SK-N-SH treated with all-trans-retinoic acid at 6 μM for 48 hours (cell line): ENCODE results near the gene ZNF692.

Experiments used
- ATAC-seq: fragments of 200-7000 bp; cut with Tn5 transposase; 3 replicates; pipeline ENCODE4 v1.9.1; 2020; ENCODE audit warnings: mild to moderate bottlenecking, moderate library complexity
- ARNTL ChIP-seq: fragments of 450-650 bp; formaldehyde crosslinking; IDR thresholded peaks from 2 replicates; pipeline ENCODE4 v1.5.0; 2020; ENCODE audit warnings: low read depth, mild to moderate bottlenecking, moderate library complexity, borderline replicate concordance
- BACH2 ChIP-seq: fragments of 250-450 bp; sonication (Bioruptor Pico); IDR thresholded peaks from 2 replicates; pipeline ENCODE4 v1.9.0; 2021; ENCODE audit warnings: mild to moderate bottlenecking, borderline replicate concordance
- CSDC2 ChIP-seq: fragments of 250-450 bp; sonication (Bioruptor Pico); IDR thresholded peaks from 2 replicates; pipeline ENCODE4 v1.5.0; 2020; ENCODE audit warnings: mild to moderate bottlenecking, moderate library complexity
- ESRRG ChIP-seq: fragments of 250-450 bp; sonication (Bioruptor Pico); IDR thresholded peaks from 2 replicates; pipeline ENCODE4 v1.6.1; 2021; ENCODE audit warnings: mild to moderate bottlenecking
- GLIS3 ChIP-seq: fragments of 250-450 bp; sonication (Bioruptor Pico); IDR thresholded peaks from 2 replicates; pipeline ENCODE4 v1.5.0; 2020; ENCODE audit warnings: mild to moderate bottlenecking, moderate library complexity
- ISL1 ChIP-seq: fragments of 250-450 bp; sonication (Bioruptor Pico); IDR thresholded peaks from 2 replicates; pipeline ENCODE4 v2.1.2; 2022; ENCODE audit warnings: mild to moderate bottlenecking, moderate library complexity
- OSR1 ChIP-seq: fragments of 250-450 bp; sonication (Bioruptor Pico); IDR thresholded peaks from 2 replicates; pipeline ENCODE4 v1.8.0; 2022; ENCODE audit warnings: moderate library complexity, mild to moderate bottlenecking, inconsistent platforms
- PPARA ChIP-seq: fragments of 250-450 bp; sonication (Bioruptor Pico); IDR thresholded peaks from 2 replicates; pipeline ENCODE4 v1.5.0; 2020; ENCODE audit warnings: mild to moderate bottlenecking, borderline replicate concordance
- SNAI2 ChIP-seq: fragments of 250-450 bp; sonication (Bioruptor Pico); IDR thresholded peaks from 2 replicates; pipeline ENCODE4 v1.5.0; 2020; ENCODE audit warnings: mild to moderate bottlenecking, moderate library complexity
- TCF4 ChIP-seq: fragments of 250-450 bp; sonication (Bioruptor Pico); IDR thresholded peaks from 2 replicates; pipeline ENCODE4 v1.8.0; 2021; ENCODE audit warnings: mild to moderate bottlenecking, moderate library complexity, borderline replicate concordance
- TOX ChIP-seq: fragments of 250-450 bp; sonication (Bioruptor Pico); IDR thresholded peaks from 2 replicates; pipeline ENCODE4 v1.8.0; 2021; ENCODE audit warnings: mild to moderate bottlenecking, moderate library complexity, borderline replicate concordance
- ZC3H10 ChIP-seq: fragments of 250-450 bp; sonication (Bioruptor Pico); IDR thresholded peaks from 2 replicates; pipeline ENCODE4 v1.5.1; 2021; ENCODE audit warnings: mild to moderate bottlenecking, moderate library complexity
- ZFP3 ChIP-seq: fragments of 250-450 bp; sonication (Bioruptor Pico); IDR thresholded peaks from 2 replicates; pipeline ENCODE4 v1.5.0; 2020; ENCODE audit warnings: mild to moderate bottlenecking, moderate library complexity
- ZFP30 ChIP-seq: fragments of 450-650 bp; formaldehyde crosslinking; IDR thresholded peaks from 2 replicates; pipeline ENCODE4 v1.5.0; 2022; ENCODE audit warnings: mild to moderate bottlenecking, moderate library complexity
- ZNF565 ChIP-seq: fragments of 450-650 bp; formaldehyde crosslinking; conservative IDR thresholded peaks from 2 replicates; pipeline ENCODE4 v1.5.0; 2020; ENCODE audit warnings: low read depth, mild to moderate bottlenecking, moderate library complexity
- ZNF70 ChIP-seq: fragments of 450-650 bp; formaldehyde crosslinking; IDR thresholded peaks from 2 replicates; pipeline ENCODE4 v1.5.0; 2020; ENCODE audit warnings: mild to moderate bottlenecking, moderate library complexity
- ZNF8 ChIP-seq: fragments of 450-650 bp; formaldehyde crosslinking; IDR thresholded peaks from 2 replicates; pipeline ENCODE4 v1.5.0; 2020; ENCODE audit warnings: mild to moderate bottlenecking, moderate library complexity
- TF ChIP-seq, protein P1 (sequence below): fragments of 250-450 bp; sonication (Bioruptor Pico); IDR thresholded peaks from 2 replicates; pipeline ENCODE4 v1.8.0; 2020; ENCODE audit warnings: mild to moderate bottlenecking, moderate library complexity, borderline replicate concordance
- TF ChIP-seq, protein P2 (sequence below): fragments of 250-450 bp; sonication (Bioruptor Pico); IDR thresholded peaks from 2 replicates; pipeline ENCODE4 v1.5.1; 2021; ENCODE audit warnings: mild to moderate bottlenecking, moderate library complexity
- TF ChIP-seq, protein P3 (sequence below): fragments of 250-450 bp; sonication (Bioruptor Pico); IDR thresholded peaks from 2 replicates; pipeline ENCODE4 v1.8.0; 2021; ENCODE audit warnings: low read depth, mild to moderate bottlenecking, moderate library complexity, borderline replicate concordance
- TF ChIP-seq, protein P4 (sequence below): fragments of 250-450 bp; sonication (Bioruptor Pico); IDR thresholded peaks from 2 replicates; pipeline ENCODE4 v1.5.0; 2020; ENCODE audit warnings: mild to moderate bottlenecking, moderate library complexity
- TF ChIP-seq, protein P5 (sequence below): fragments of 250-450 bp; sonication (Bioruptor Pico); IDR thresholded peaks from 2 replicates; pipeline ENCODE4 v1.5.1; 2020; ENCODE audit warnings: low read depth, mild to moderate bottlenecking, moderate library complexity

ZNF692 gene

DNA sequence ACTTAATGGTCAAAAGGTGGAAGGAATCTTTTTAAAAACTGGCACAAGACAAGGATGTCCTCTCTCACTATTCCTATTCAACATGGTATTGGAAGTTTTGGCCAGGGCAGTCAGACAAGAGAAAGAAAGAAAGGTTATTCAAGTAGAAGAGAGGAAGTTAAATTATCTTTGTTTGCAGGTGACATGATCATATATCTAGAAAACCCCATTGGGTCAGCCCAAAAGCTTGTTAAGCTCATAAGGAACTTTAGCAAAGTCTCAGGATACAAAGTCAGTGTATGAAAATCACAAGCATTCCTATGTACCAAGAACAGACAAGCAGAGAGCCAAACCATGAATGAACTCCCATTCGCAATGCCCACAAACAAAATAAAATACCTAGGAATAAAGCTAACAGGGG lies 41.8 kb upstream of the ZNF692 start:
- no peak for ATAC-seq
- no peak for TF ChIP-seq GLIS3 (CRISPR knock-in tag)

DNA sequence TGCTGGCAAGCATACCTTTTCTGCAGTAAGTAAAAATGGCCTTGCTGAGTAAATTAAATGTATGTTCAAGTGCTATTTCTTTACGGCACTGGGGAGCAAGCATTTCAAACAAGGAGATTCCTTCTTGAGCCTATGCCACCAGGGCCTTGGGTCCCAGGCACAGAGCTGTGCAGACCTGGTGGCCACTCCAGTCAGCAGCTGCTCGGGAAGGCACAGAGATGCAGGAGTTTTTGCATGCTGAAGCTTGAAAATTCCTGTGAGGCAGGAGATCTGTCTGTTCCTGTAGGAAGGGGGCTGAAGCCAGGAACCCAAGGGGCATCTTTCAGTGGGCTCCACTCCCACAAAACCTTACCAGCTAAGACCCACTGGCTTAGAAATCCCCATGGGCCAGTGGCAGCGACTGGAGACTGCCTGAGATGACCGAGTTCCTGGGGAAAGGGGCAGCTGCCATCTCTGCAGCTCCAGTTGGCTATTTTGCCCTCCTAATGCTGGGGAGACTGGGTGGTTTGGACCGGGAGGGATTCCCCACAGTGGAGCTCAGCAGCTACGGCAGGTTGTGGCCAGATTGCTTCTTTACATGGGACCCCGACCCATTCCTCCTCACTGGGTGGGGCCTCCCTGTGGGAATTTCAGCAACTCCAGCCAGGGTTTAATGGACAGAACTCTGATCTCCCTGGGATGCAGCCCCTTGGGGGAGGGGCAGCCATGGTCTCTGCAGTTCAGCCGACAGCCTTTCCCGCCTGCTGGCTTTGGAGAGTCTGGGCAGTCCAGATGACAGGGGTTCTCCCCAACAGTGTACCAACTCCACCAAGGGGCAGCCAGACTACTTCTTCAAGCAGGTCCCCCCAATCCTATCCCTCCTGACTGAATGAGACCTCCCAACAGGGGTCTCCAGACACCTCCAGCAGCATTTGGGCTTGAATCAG lies 38.8 kb upstream of the ZNF692 start:
- no peak for ATAC-seq
- TF ChIP-seq, protein P1, sequence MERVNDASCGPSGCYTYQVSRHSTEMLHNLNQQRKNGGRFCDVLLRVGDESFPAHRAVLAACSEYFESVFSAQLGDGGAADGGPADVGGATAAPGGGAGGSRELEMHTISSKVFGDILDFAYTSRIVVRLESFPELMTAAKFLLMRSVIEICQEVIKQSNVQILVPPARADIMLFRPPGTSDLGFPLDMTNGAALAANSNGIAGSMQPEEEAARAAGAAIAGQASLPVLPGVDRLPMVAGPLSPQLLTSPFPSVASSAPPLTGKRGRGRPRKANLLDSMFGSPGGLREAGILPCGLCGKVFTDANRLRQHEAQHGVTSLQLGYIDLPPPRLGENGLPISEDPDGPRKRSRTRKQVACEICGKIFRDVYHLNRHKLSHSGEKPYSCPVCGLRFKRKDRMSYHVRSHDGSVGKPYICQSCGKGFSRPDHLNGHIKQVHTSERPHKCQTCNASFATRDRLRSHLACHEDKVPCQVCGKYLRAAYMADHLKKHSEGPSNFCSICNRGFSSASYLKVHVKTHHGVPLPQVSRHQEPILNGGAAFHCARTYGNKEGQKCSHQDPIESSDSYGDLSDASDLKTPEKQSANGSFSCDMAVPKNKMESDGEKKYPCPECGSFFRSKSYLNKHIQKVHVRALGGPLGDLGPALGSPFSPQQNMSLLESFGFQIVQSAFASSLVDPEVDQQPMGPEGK (CRISPR knock-in tag), result no peak
- TF ChIP-seq OSR1 (CRISPR knock-in tag) (no peak), ZC3H10 (CRISPR knock-in tag) (no peak), ARNTL (CRISPR knock-in tag) (no peak), ISL1 (CRISPR knock-in tag) (no peak), ESRRG (CRISPR knock-in tag) (no peak), CSDC2 (no peak)
- TF ChIP-seq, protein P2, sequence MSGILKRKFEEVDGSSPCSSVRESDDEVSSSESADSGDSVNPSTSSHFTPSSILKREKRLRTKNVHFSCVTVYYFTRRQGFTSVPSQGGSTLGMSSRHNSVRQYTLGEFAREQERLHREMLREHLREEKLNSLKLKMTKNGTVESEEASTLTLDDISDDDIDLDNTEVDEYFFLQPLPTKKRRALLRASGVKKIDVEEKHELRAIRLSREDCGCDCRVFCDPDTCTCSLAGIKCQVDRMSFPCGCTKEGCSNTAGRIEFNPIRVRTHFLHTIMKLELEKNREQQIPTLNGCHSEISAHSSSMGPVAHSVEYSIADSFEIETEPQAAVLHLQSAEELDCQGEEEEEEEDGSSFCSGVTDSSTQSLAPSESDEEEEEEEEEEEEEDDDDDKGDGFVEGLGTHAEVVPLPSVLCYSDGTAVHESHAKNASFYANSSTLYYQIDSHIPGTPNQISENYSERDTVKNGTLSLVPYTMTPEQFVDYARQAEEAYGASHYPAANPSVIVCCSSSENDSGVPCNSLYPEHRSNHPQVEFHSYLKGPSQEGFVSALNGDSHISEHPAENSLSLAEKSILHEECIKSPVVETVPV (CRISPR knock-in tag), result no peak

DNA sequence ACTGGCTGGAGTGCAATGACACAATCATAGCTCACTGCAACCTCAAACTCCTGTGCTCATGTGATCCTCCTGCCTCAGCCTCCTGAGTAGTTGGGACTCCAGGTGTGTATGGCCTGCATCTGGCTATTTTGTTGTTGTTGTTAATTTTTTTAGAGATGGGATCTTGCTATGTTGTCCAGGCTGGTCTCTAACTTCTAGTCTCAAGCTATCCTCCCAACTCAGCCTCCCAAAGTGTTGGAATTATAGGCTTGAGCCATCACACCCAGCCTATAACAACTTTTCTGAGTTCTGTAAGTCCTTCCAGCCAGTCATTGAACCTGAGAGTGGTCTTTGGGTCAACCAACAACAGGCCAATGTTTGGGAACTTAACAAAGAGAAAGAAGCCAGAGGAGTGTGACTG lies 36.0 kb upstream of the ZNF692 start:
- no peak for ATAC-seq
- TF ChIP-seq SNAI2 (CRISPR knock-in tag) (no peak), ZFP30 (CRISPR knock-in tag) (no peak), CSDC2 (no peak)
- TF ChIP-seq, all 23 proteins: peak for 0

DNA sequence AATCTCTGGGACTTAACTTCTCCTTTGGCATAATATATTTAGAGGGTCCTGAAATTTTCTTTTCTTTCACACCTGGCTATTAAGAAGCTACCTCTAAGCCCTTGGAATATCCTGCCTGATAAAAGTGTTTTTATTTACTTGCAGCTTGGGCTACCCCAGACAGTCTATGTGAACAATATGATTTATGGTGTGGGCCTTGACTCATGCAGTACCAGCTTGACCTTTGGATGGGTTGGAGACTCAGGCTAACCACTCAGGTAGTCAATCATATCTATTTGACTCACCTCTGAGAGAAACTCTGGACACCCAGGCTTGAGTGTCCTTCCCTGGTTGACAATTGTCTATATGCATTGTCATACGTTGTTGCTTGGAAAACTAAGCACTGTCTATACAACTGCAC lies 33.7 kb upstream of the ZNF692 start:
- no peak for TF ChIP-seq ZFP30 (CRISPR knock-in tag)
- no peak for TF ChIP-seq ARNTL (CRISPR knock-in tag)
- TF ChIP-seq ZNF8 (CRISPR knock-in tag), result no peak
- TF ChIP-seq ZC3H10 (CRISPR knock-in tag), result no peak
- no peak for TF ChIP-seq ZNF565 (CRISPR knock-in tag)
- no peak for TF ChIP-seq PPARA (CRISPR knock-in tag)
- TF ChIP-seq TCF4, result no peak
- TF ChIP-seq, protein P1 (CRISPR knock-in tag), result no peak
- TF ChIP-seq ZFP3, result no peak
- TF ChIP-seq SNAI2 (CRISPR knock-in tag), result no peak

DNA sequence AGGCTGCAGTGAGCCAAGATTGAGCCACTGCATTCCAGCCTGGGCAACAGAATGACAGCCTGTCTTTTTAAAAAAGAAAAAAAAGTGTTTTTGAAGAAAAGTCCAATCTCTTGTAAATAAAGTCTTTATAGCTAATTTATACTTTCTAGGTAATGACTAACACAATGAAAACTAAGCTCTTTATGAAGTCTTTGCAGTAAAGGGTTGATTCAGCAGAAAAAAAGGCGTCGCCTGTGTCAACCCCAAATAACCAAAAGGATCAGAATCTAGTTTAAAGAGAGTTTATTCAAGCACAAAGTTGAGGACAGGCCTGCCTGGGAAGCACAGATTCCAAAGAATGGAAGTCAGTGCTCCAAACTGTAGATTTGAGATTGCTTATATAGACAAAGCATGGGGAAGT lies 32.9 kb upstream of the ZNF692 start:
- no peak for ATAC-seq
- no peak for TF ChIP-seq CSDC2
- TF ChIP-seq ZFP3, result no peak
- no peak for TF ChIP-seq BACH2 (CRISPR knock-in tag)
- TF ChIP-seq, protein P3, sequence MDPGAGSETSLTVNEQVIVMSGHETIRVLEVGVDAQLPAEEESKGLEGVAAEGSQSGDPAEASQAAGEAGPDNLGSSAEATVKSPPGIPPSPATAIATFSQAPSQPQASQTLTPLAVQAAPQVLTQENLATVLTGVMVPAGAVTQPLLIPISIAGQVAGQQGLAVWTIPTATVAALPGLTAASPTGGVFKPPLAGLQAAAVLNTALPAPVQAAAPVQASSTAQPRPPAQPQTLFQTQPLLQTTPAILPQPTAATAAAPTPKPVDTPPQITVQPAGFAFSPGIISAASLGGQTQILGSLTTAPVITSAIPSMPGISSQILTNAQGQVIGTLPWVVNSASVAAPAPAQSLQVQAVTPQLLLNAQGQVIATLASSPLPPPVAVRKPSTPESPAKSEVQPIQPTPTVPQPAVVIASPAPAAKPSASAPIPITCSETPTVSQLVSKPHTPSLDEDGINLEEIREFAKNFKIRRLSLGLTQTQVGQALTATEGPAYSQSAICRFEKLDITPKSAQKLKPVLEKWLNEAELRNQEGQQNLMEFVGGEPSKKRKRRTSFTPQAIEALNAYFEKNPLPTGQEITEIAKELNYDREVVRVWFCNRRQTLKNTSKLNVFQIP (CRISPR knock-in tag), result no peak
- no peak for TF ChIP-seq ZNF8 (CRISPR knock-in tag)
- no peak for TF ChIP-seq SNAI2 (CRISPR knock-in tag)
- TF ChIP-seq ARNTL (CRISPR knock-in tag), result no peak
- TF ChIP-seq, protein P4, sequence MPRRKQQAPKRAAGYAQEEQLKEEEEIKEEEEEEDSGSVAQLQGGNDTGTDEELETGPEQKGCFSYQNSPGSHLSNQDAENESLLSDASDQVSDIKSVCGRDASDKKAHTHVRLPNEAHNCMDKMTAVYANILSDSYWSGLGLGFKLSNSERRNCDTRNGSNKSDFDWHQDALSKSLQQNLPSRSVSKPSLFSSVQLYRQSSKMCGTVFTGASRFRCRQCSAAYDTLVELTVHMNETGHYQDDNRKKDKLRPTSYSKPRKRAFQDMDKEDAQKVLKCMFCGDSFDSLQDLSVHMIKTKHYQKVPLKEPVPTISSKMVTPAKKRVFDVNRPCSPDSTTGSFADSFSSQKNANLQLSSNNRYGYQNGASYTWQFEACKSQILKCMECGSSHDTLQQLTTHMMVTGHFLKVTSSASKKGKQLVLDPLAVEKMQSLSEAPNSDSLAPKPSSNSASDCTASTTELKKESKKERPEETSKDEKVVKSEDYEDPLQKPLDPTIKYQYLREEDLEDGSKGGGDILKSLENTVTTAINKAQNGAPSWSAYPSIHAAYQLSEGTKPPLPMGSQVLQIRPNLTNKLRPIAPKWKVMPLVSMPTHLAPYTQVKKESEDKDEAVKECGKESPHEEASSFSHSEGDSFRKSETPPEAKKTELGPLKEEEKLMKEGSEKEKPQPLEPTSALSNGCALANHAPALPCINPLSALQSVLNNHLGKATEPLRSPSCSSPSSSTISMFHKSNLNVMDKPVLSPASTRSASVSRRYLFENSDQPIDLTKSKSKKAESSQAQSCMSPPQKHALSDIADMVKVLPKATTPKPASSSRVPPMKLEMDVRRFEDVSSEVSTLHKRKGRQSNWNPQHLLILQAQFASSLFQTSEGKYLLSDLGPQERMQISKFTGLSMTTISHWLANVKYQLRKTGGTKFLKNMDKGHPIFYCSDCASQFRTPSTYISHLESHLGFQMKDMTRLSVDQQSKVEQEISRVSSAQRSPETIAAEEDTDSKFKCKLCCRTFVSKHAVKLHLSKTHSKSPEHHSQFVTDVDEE (CRISPR knock-in tag), result no peak
- no peak for TF ChIP-seq ZNF70
- TF ChIP-seq, protein P5, sequence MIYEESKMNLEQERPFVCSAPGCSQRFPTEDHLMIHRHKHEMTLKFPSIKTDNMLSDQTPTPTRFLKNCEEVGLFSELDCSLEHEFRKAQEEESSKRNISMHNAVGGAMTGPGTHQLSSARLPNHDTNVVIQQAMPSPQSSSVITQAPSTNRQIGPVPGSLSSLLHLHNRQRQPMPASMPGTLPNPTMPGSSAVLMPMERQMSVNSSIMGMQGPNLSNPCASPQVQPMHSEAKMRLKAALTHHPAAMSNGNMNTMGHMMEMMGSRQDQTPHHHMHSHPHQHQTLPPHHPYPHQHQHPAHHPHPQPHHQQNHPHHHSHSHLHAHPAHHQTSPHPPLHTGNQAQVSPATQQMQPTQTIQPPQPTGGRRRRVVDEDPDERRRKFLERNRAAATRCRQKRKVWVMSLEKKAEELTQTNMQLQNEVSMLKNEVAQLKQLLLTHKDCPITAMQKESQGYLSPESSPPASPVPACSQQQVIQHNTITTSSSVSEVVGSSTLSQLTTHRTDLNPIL (CRISPR knock-in tag), result no peak
- TF ChIP-seq TCF4, result no peak
- TF ChIP-seq GLIS3 (CRISPR knock-in tag), result no peak
- TF ChIP-seq ISL1 (CRISPR knock-in tag), result no peak
- no peak for TF ChIP-seq ZFP30 (CRISPR knock-in tag)
- no peak for TF ChIP-seq ZNF565 (CRISPR knock-in tag)
- no peak for TF ChIP-seq PPARA (CRISPR knock-in tag)
- no peak for TF ChIP-seq ZC3H10 (CRISPR knock-in tag)
- no peak for TF ChIP-seq TOX

More for the DNA sequence above, 33.7 kb upstream of the ZNF692 start:
- ATAC-seq, result no peak
